Neural progenitor cell (in vitro differentiated cells): ENCODE data around the gene POGZ. TPM values are rescaled to one million over a fixed set of nuclear protein-coding genes. Genes with fewer than 3 reads are reported as not detected.

Experiments
- DNase-seq: peaks from one replicate; pipeline ENCODE4 v3.0.0-alpha.2; 2016; ENCODE audit warnings: low spot score
- H2AFZ ChIP-seq: fragments of 200-600 bp; sonication (generic); replicated peaks from 2 replicates; pipeline ENCODE4 v1.6.1; 2016; ENCODE audit warnings: antibody characterized with exemption
- H3F3A ChIP-seq: fragments of 200-600 bp; sonication (generic); 2 replicates; pipeline ENCODE4 v1.6.1; 2016; ENCODE audit warnings: antibody characterized with exemption, low read depth
- H3K27ac ChIP-seq: fragments of 200-600 bp; sonication (generic); 2 replicates; pipeline ENCODE4 v1.5.1; 2016; ENCODE audit warnings: mild to moderate bottlenecking
- H3K27me3 ChIP-seq: fragments of 200-600 bp; sonication (generic); 2 replicates; pipeline ENCODE4 v1.6.1; 2016; ENCODE audit warnings: mild to moderate bottlenecking, moderate library complexity
- H3K36me3 ChIP-seq: fragments of 200-600 bp; sonication (generic); 2 replicates; pipeline ENCODE4 v1.5.1; 2016
- H3K4me1 ChIP-seq: fragments of 200-600 bp; sonication (generic); 2 replicates; pipeline ENCODE4 v1.6.1; 2016; ENCODE audit warnings: mixed run types
- H3K4me2 ChIP-seq: fragments of 200-600 bp; sonication (generic); 2 replicates; pipeline ENCODE4 v1.6.1; 2016
- H3K4me3 ChIP-seq: fragments of 200-600 bp; sonication (generic); 2 replicates; pipeline ENCODE4 v1.5.1; 2016
- H3K79me2 ChIP-seq: fragments of 200-600 bp; sonication (generic); 2 replicates; pipeline ENCODE4 v1.6.1; 2016; ENCODE audit warnings: low read depth
- H3K9ac ChIP-seq: fragments of 200-600 bp; sonication (generic); 2 replicates; pipeline ENCODE4 v1.6.1; 2016
- H3K9me3 ChIP-seq: fragments of 200-600 bp; sonication (generic); 2 replicates; pipeline ENCODE4 v1.5.1; 2016; ENCODE audit warnings: low read depth
- H4K20me1 ChIP-seq: fragments of 200-600 bp; sonication (generic); 2 replicates; pipeline ENCODE4 v1.6.1; 2016; ENCODE audit warnings: low read depth
- H3K27ac Mint-ChIP-seq: 3 replicates; pipeline ENCODE4 v1.8.0; 2021; ENCODE audit warnings: mixed read lengths
- H3K27me3 Mint-ChIP-seq: 2 replicates; pipeline ENCODE4 v1.8.0; 2022; ENCODE audit warnings: low read depth, mild to moderate bottlenecking, inconsistent platforms, moderate library complexity, mixed read lengths; ENCODE audit not compliant: insufficient read depth
- H3K36me3 Mint-ChIP-seq: 3 replicates; pipeline ENCODE4 v1.8.0; 2021; ENCODE audit warnings: mixed read lengths
- H3K4me1 Mint-ChIP-seq: 3 replicates; pipeline ENCODE4 v1.8.0; 2021; ENCODE audit warnings: mixed read lengths
- H3K4me3 Mint-ChIP-seq: 3 replicates; pipeline ENCODE4 v1.8.0; 2021; ENCODE audit warnings: mild to moderate bottlenecking, moderate library complexity, mixed read lengths
- H3K9me3 Mint-ChIP-seq: 3 replicates; pipeline ENCODE4 v1.8.0; 2020; ENCODE audit warnings: mixed read lengths
- CTCF ChIP-seq: fragments of 200-600 bp; sonication (generic); IDR thresholded peaks from 2 replicates; pipeline ENCODE4 v1.5.1; 2017; ENCODE audit warnings: antibody characterized with exemption, mild to moderate bottlenecking
- EZH2 ChIP-seq: fragments of 200-600 bp; sonication (generic); IDR thresholded peaks from 2 replicates; pipeline ENCODE4 v1.6.1; 2017; ENCODE audit warnings: antibody characterized with exemption, mild to moderate bottlenecking, moderate library complexity
- EZH2phosphoT487 ChIP-seq: fragments of 200-600 bp; sonication (generic); IDR thresholded peaks from 2 replicates; pipeline ENCODE4 v1.6.1; 2017; ENCODE audit warnings: antibody characterized with exemption
- total RNA-seq: library from RNA; depleted of rRNA; stranded (reverse); fragments of >200 nt; gene quantifications from 2 replicates; pipeline ENCODE4 v1.2.3, GENCODE V29; 2015; ENCODE audit warnings: low replicate concordance

Gene POGZ
- total RNA-seq, 1 donor from 2014 or later = 61.5 TPM

GRCh38 chr1:151457911-151458801 is 1.1 kb downstream of the POGZ start:
- H3K9me3 ChIP-seq = no peaks in the 10 kb centered on the region
- peak overlapping the region; percentile 94 for H3K4me2 ChIP-seq
- H4K20me1 ChIP-seq = peaks cover 51% of the 10 kb centered on the region
- peaks cover 9% of the 10 kb centered on the region for H3K36me3 Mint-ChIP-seq
- H3K9ac ChIP-seq = peak overlapping the region; percentile 82
- H3K27ac ChIP-seq = peak overlapping the region; percentile 84
- H3K4me3 ChIP-seq = peak overlapping the region; percentile 83
- peaks cover 7% of the 10 kb centered on the region for H3K36me3 ChIP-seq
- H3F3A ChIP-seq = peaks cover 25% of the 10 kb centered on the region
- H3K4me1 Mint-ChIP-seq = peaks cover 23% of the 10 kb centered on the region
- no peaks in the 10 kb centered on the region for H3K27me3 Mint-ChIP-seq
- peak overlapping the region; percentile 87 for H3K4me3 Mint-ChIP-seq
- H3K27me3 ChIP-seq = no peaks in the 10 kb centered on the region
- H3K79me2 ChIP-seq = peaks cover 66% of the 10 kb centered on the region
- H2AFZ ChIP-seq = peak overlapping the region; percentile 50
- DNase-seq = peak; percentile 80
- TF ChIP-seq EZH2phosphoT487 (no peak), CTCF (no peak), EZH2 (no peak)
- H3K27ac Mint-ChIP-seq = peak overlapping the region; percentile 45
- H3K4me1 ChIP-seq = no peaks in the 10 kb centered on the region
- peaks cover 2% of the 10 kb centered on the region for H3K9me3 Mint-ChIP-seq

GRCh38 chr1:151455966-151456365 is 3.3 kb downstream of the POGZ start:
- H3F3A ChIP-seq = peaks cover 25% of the 10 kb centered on the region
- H3K9me3 ChIP-seq = no peaks in the 10 kb centered on the region
- peaks cover 10% of the 10 kb centered on the region for H3K36me3 Mint-ChIP-seq
- H3K4me2 ChIP-seq = no peak overlapping the region
- no peak overlapping the region for H3K4me3 ChIP-seq
- DNase-seq = no peak
- peak overlapping the region; percentile 71 for H3K4me3 Mint-ChIP-seq
- peaks cover 2% of the 10 kb centered on the region for H3K9me3 Mint-ChIP-seq
- peaks cover 23% of the 10 kb centered on the region for H3K4me1 Mint-ChIP-seq
- H3K27ac ChIP-seq = no peak overlapping the region
- no peak overlapping the region for H3K27ac Mint-ChIP-seq
- H3K27me3 Mint-ChIP-seq = no peaks in the 10 kb centered on the region
- peaks cover 7% of the 10 kb centered on the region for H3K36me3 ChIP-seq
- H2AFZ ChIP-seq = no peak overlapping the region
- H3K79me2 ChIP-seq = peaks cover 87% of the 10 kb centered on the region
- H3K9ac ChIP-seq = no peak overlapping the region
- no peaks in the 10 kb centered on the region for H3K27me3 ChIP-seq
- H4K20me1 ChIP-seq = peaks cover 73% of the 10 kb centered on the region
- H3K4me1 ChIP-seq = no peaks in the 10 kb centered on the region
- TF ChIP-seq EZH2 = no peak
- TF ChIP-seq CTCF = no peak
- TF ChIP-seq EZH2phosphoT487 = no peak

- H3K4me1 Mint-ChIP-seq = peaks cover 23% of the 10 kb centered on the region
- Histone ChIP-seq H4K20me1 (peaks cover 80% of the 10 kb centered on the region), H3K4me3 (no peak overlapping the region), H2AFZ (no peak overlapping the region), H3K4me1 (no peaks in the 10 kb centered on the region), H3F3A (peaks cover 22% of the 10 kb centered on the region), H3K36me3 (peaks cover 7% of the 10 kb centered on the region), H3K27me3 (no peaks in the 10 kb centered on the region), H3K27ac (no peak overlapping the region), H3K4me2 (no peak overlapping the region), H3K9me3 (no peaks in the 10 kb centered on the region), H3K79me2 (peaks cover 95% of the 10 kb centered on the region), H3K9ac (no peak overlapping the region)
- TF ChIP-seq CTCF (no peak), EZH2 (no peak), EZH2phosphoT487 (no peak)
- DNase-seq = no peak
- no peak overlapping the region for H3K4me3 Mint-ChIP-seq
- H3K36me3 Mint-ChIP-seq = peaks cover 14% of the 10 kb centered on the region
- no peaks in the 10 kb centered on the region for H3K27me3 Mint-ChIP-seq
- no peak overlapping the region for H3K27ac Mint-ChIP-seq
- H3K9me3 Mint-ChIP-seq = peaks cover 2% of the 10 kb centered on the region
Measured at GRCh38 chr1:151455231-151455630, 4.1 kb downstream of the POGZ start.
